D721Med (cell line): ENCODE results near the gene GLCCI1.

Experiments used
- DNase-seq: peaks from one replicate; pipeline ENCODE4 v3.0.0; 2011; ENCODE audit warnings: low spot score; ENCODE audit not compliant: insufficient read length
- FAIRE-seq: peaks from 2 replicates; lab custom pipeline; 2011; peaks lifted over from hg19 to GRCh38; lab: Jason Lieb, UNC
- CTCF ChIP-seq: IDR thresholded peaks from 2 replicates; pipeline ENCODE4 v1.5.1; 2012; ENCODE audit warnings: mild to moderate bottlenecking, control low read depth; ENCODE audit not compliant: insufficient read depth; ENCODE audit errors: missing control alignments

GLCCI1 gene

GRCh38 chr7:8105449-8106095 is 137.0 kb downstream of the GLCCI1 start:
- FAIRE-seq (no peak), DNase-seq (no peak)
- TF ChIP-seq CTCF, result no peak

GRCh38 chr7:8109196-8110022 is 140.8 kb downstream of the GLCCI1 start:
- TF ChIP-seq CTCF, result no peak
- DNase-seq (no peak), FAIRE-seq (no peak)

GRCh38 chr7:8111282-8111960 is 142.8 kb downstream of the GLCCI1 start:
- FAIRE-seq (no peak), DNase-seq (no peak)
- no peak for TF ChIP-seq CTCF

GRCh38 chr7:8112685-8113084 is 144.1 kb downstream of the GLCCI1 start:
- TF ChIP-seq CTCF, result no peak
- DNase-seq (no peak), FAIRE-seq (no peak)

- DNase-seq (no peak), FAIRE-seq (no peak)
- no peak for TF ChIP-seq CTCF
Observed at GRCh38 chr7:8113184-8113583, 144.6 kb downstream of the GLCCI1 start.

GRCh38 chr7:8114175-8114574 is 145.6 kb downstream of the GLCCI1 start:
- FAIRE-seq, result no peak
- no peak for TF ChIP-seq CTCF
- DNase-seq, result no peak
